Lower lobe of right lung (tissue), 2 donors: Measurements from ENCODE around the gene LUC7L. TPM values are rescaled to one million over a fixed set of nuclear protein-coding genes. Genes with fewer than 3 reads are reported as not detected.
"Not testable (repeated sequence)": the region's sequence is repeated elsewhere in the genome, so short reads cannot be mapped to it uniquely, and the experiment has no call there.

Source experiments
- ATAC-seq, 2 donors: fragments of 200-7000 bp; cut with Tn5 transposase; one replicate each; pipeline ENCODE4 v1.9.1; 2020 to 2022; ENCODE audit warnings: mild to moderate bottlenecking in 2 of 2, moderate library complexity in 2 of 2
- DNase-seq: peaks from one replicate; pipeline ENCODE4 v3.0.0-alpha.2; 2020
- H3K27ac ChIP-seq: fragments of 200-600 bp; one replicate; pipeline ENCODE4 v1.8.0; 2022
- H3K27me3 ChIP-seq: fragments of 200-600 bp; one replicate; pipeline ENCODE4 v1.8.0; 2022; ENCODE audit warnings: low read depth
- H3K36me3 ChIP-seq: fragments of 200-600 bp; one replicate; pipeline ENCODE4 v1.8.0; 2022; ENCODE audit warnings: mild to moderate bottlenecking
- H3K4me1 ChIP-seq: fragments of 200-600 bp; one replicate; pipeline ENCODE4 v1.8.0; 2022
- H3K4me3 ChIP-seq: fragments of 200-600 bp; one replicate; pipeline ENCODE4 v1.8.0; 2022; ENCODE audit warnings: mild to moderate bottlenecking
- H3K9me3 ChIP-seq: fragments of 200-600 bp; one replicate; pipeline ENCODE4 v1.8.0; 2022
- CTCF ChIP-seq: fragments of 200-600 bp; IDR thresholded peaks from one replicate; pipeline ENCODE4 v1.8.0; 2022; ENCODE audit warnings: antibody characterized with exemption, mild to moderate bottlenecking
- intact Hi-C: fragments of 100-400 bp; cut with DNase I; formaldehyde crosslinking; loops from one replicate; pipeline ENCODE4 v1.11.0; 2022
- total RNA-seq: library from RNA; stranded (reverse); fragmentation: NEBNext Ultra II Directional; extraction: Animal tissue kit (Norgen Biotek cat#: 25700); gene quantifications from one replicate; pipeline ENCODE4 v1.2.1, GENCODE V29; 2021
- donor health status: DM: no; HTN: yes; CAD: no; lungs with severe emphysema.

The LUC7L gene
- total RNA-seq, 1 donor from 2014 or later: 70.9 TPM

GRCh38 chr16:170788-171187 is 58.5 kb downstream of the LUC7L start:
- no peak overlapping the region for H3K4me3 ChIP-seq
- H3K36me3 ChIP-seq: no peaks in the 10 kb centered on the region
- no peak overlapping the region for H3K27ac ChIP-seq
- intact Hi-C loops: no loop called here
- peaks cover 78% of the 10 kb centered on the region for H3K27me3 ChIP-seq
- ATAC-seq (no peak), DNase-seq (no peak)
- no peak for TF ChIP-seq CTCF
- peaks cover 11% of the 10 kb centered on the region for H3K4me1 ChIP-seq
- H3K9me3 ChIP-seq: no peaks in the 10 kb centered on the region

GRCh38 chr16:170088-170507 is 59.2 kb downstream of the LUC7L start:
- H3K27ac ChIP-seq, H3K36me3 ChIP-seq, DNase-seq, H3K4me3 ChIP-seq, intact Hi-C loops, H3K9me3 ChIP-seq: not testable (repeated sequence)
- ATAC-seq: peak; percentile 36 to 50
- H3K4me1 ChIP-seq: peaks cover 18% of the 10 kb centered on the region
- peaks cover 78% of the 10 kb centered on the region for H3K27me3 ChIP-seq

- no peak for DNase-seq
- Histone ChIP-seq H3K27ac (no peak overlapping the region), H3K36me3 (no peaks in the 10 kb centered on the region), H3K4me1 (peaks cover 19% of the 10 kb centered on the region), H3K9me3 (no peaks in the 10 kb centered on the region), H3K27me3 (peaks cover 72% of the 10 kb centered on the region), H3K4me3 (no peak overlapping the region)
- no peak for ATAC-seq
- TF ChIP-seq CTCF: no peak
- intact Hi-C loops: no loop called here
Measured at GRCh38 chr16:169014-169413, 60.2 kb downstream of the LUC7L start.

- Histone ChIP-seq H3K4me1 (peaks cover 19% of the 10 kb centered on the region), H3K4me3 (no peak overlapping the region), H3K9me3 (no peaks in the 10 kb centered on the region), H3K27ac (no peak overlapping the region), H3K36me3 (no peaks in the 10 kb centered on the region), H3K27me3 (peaks cover 71% of the 10 kb centered on the region)
- DNase-seq: no peak
- intact Hi-C loops: no loop called here
- no peak for ATAC-seq
- no peak for TF ChIP-seq CTCF
Measured at GRCh38 chr16:168424-168823, 60.8 kb downstream of the LUC7L start.

GRCh38 chr16:167122-167690 is 62.0 kb downstream of the LUC7L start:
- no peak overlapping the region for H3K4me3 ChIP-seq
- intact Hi-C loops: no loop called here
- no peaks in the 10 kb centered on the region for H3K36me3 ChIP-seq
- ATAC-seq (no peak), DNase-seq (no peak)
- no peak for TF ChIP-seq CTCF
- H3K4me1 ChIP-seq: peaks cover 19% of the 10 kb centered on the region
- H3K27me3 ChIP-seq: peaks cover 73% of the 10 kb centered on the region
- H3K27ac ChIP-seq: no peak overlapping the region
- H3K9me3 ChIP-seq: no peaks in the 10 kb centered on the region

- DNase-seq (no peak), ATAC-seq (no peak)
- TF ChIP-seq CTCF: no peak
- intact Hi-C loops: no loop called here
- H3K9me3 ChIP-seq: no peaks in the 10 kb centered on the region
- no peak overlapping the region for H3K27ac ChIP-seq
- H3K36me3 ChIP-seq: no peaks in the 10 kb centered on the region
- peaks cover 19% of the 10 kb centered on the region for H3K4me1 ChIP-seq
- H3K4me3 ChIP-seq: no peak overlapping the region
- peaks cover 77% of the 10 kb centered on the region for H3K27me3 ChIP-seq
Measured at GRCh38 chr16:166375-167121, 62.7 kb downstream of the LUC7L start.
